ENCODE results near the gene TNNT3. TPM values are rescaled to one million over a fixed set of nuclear protein-coding genes. Genes with fewer than 3 reads are reported as not detected.

TNNT3 gene
- total RNA-seq, 1 experiment from 2014 or later: not detected

DNA sequence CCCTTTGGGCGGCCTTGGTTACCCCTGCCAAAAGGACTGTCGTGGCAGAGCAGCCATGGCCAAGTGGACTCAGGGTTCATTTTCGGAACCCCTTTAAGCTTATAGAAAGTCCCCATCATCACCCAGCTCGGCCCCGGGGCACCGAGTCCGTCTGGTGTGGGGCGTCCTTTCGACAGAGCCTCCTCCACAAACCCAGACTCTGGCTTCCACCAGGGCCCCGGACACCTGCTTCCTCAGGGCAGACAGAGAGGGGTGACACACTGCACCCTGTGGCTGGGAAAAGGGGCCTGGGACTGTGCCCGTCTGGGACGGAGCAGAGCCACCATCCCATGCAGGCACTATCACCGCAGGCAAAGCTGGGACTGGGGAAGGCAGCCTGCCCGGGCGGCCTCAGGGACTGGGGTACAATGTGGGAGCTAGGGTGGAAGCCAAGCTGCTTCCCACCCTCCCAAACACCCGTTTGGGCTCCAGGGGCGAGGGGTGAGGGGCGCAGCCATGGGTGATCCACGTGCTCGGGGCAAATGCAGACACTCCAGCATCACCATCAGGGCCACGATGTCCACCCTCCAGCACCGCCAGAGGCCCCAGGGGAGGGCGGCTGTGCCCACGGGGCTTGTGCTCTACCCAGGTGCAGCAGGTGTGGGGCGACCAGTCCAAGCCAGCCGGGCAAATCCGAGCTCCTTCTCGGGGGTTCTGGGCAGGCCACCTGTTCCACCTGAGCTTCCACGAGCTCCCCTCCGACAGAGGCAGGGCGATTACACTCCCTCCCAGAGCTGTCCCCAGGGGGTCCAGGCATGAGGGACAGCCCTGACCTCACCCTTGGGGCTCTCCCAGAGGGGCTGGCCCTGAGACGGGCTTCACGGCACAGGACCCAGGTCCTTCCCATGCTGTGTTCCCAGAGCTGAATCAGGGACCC is 15.9 kb downstream of the TNNT3 start:
- Histone ChIP-seq H3K9me3 (ENCODE audit: low read length) (no peaks in the 10 kb centered on the region), H2AFZ (ENCODE audit: low read length) (no peak overlapping the region), H3K79me2 (ENCODE audit: low read length) (no peaks in the 10 kb centered on the region), H3K27me3 (ENCODE audit: low read length) (no peaks in the 10 kb centered on the region), H3K27ac (ENCODE audit: low read length) (no peak overlapping the region), H3K9me2 (replicated peaks; ENCODE audit: low read length) (no peaks in the 10 kb centered on the region), H3K9ac (ENCODE audit: low read length) (no peak overlapping the region), H3F3A (ENCODE audit: low read length, unreplicated experiment) (no peaks in the 10 kb centered on the region), H4K20me1 (ENCODE audit: low read length) (no peaks in the 10 kb centered on the region), H3K4me3 (ENCODE audit: low read length) (no peak overlapping the region), H3K4me1 (ENCODE audit: insufficient read depth, low read length) (no peaks in the 10 kb centered on the region), H3K4me2 (ENCODE audit: low read length) (no peak overlapping the region), H3K36me3 (ENCODE audit: low read depth, low read length) (no peaks in the 10 kb centered on the region)
- DNase-seq: no peak
- ChIA-PET CTCF (no interaction called here), POLR2A (ENCODE audit: unreplicated experiment) (no interaction called here)
- intact Hi-C loops (cut with micrococcal nuclease): no loop called here
- BruUV-seq (replicated peaks): no TSS peak
- no peak for TF ChIP-seq EZH2phosphoT487 (IDR thresholded peaks at IDR 0.05; ENCODE audit: borderline replicate concordance, low read length)
- TF ChIP-seq, protein P1, sequence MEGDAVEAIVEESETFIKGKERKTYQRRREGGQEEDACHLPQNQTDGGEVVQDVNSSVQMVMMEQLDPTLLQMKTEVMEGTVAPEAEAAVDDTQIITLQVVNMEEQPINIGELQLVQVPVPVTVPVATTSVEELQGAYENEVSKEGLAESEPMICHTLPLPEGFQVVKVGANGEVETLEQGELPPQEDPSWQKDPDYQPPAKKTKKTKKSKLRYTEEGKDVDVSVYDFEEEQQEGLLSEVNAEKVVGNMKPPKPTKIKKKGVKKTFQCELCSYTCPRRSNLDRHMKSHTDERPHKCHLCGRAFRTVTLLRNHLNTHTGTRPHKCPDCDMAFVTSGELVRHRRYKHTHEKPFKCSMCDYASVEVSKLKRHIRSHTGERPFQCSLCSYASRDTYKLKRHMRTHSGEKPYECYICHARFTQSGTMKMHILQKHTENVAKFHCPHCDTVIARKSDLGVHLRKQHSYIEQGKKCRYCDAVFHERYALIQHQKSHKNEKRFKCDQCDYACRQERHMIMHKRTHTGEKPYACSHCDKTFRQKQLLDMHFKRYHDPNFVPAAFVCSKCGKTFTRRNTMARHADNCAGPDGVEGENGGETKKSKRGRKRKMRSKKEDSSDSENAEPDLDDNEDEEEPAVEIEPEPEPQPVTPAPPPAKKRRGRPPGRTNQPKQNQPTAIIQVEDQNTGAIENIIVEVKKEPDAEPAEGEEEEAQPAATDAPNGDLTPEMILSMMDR (conservative IDR thresholded peaks at IDR 0.05; ENCODE audit: low read depth, low read length): no peak
- no peak for TF ChIP-seq EZH2 (IDR thresholded peaks at IDR 0.05; ENCODE audit: low read length, unreplicated experiment)
- ATAC-seq: no peak

DNA sequence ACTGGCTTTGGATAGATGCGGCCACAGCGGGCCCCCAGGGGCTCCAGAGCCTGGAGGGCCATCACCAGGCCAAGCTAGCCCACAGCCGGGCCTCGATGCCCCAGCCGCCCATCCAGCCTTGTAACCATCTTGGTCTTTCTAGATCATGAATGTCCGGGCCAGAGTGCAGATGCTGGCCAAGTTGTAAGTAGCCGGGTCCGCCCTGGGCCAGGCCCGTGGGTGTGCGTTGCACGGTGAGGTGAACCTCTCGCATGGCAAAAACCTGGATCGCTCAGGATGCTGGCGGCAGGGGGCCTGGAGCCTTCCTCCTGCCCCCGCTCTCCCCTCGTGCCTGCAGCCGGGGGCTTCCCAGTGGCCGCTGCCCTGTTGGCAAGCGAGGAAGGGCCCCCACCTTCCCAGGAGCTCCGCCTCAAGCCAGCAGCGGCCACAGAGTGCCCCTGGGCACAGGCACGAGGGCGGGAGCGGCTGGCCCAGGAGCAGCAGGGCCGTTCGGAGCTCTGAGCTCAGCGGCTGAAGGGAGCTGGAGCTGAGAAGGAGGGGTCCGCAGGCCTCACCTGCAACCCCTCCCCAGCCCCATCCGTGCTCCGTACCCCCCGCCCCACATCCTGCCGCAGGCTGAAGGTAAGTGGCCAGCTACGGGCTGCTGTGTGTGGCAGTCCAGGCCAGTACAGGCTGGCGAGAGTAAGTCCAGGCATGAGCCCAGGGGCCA is 16.7 kb downstream of the TNNT3 start:
- Histone ChIP-seq H3K27me3 (ENCODE audit: low read length) (no peaks in the 10 kb centered on the region), H3K4me1 (ENCODE audit: insufficient read depth, low read length) (no peaks in the 10 kb centered on the region), H3K9ac (ENCODE audit: low read length) (no peak overlapping the region), H3K36me3 (ENCODE audit: low read depth, low read length) (no peaks in the 10 kb centered on the region), H3K4me3 (ENCODE audit: low read length) (no peak overlapping the region), H3F3A (ENCODE audit: low read length, unreplicated experiment) (no peaks in the 10 kb centered on the region), H4K20me1 (ENCODE audit: low read length) (no peaks in the 10 kb centered on the region), H3K79me2 (ENCODE audit: low read length) (no peaks in the 10 kb centered on the region), H3K27ac (ENCODE audit: low read length) (no peak overlapping the region), H3K9me2 (replicated peaks; ENCODE audit: low read length) (no peaks in the 10 kb centered on the region), H3K4me2 (ENCODE audit: low read length) (no peak overlapping the region), H2AFZ (ENCODE audit: low read length) (no peak overlapping the region), H3K9me3 (ENCODE audit: low read length) (no peaks in the 10 kb centered on the region)
- POLR2A ChIA-PET (ENCODE audit: unreplicated experiment): no interaction called here
- no TSS peak for BruUV-seq (replicated peaks)
- ATAC-seq (no peak), DNase-seq (no peak)
- intact Hi-C loops (cut with micrococcal nuclease): no loop called here
- CTCF ChIA-PET: no interaction called here
- TF ChIP-seq, protein P1 (conservative IDR thresholded peaks at IDR 0.05; ENCODE audit: low read depth, low read length): no peak
- no peak for TF ChIP-seq EZH2 (IDR thresholded peaks at IDR 0.05; ENCODE audit: low read length, unreplicated experiment)
- TF ChIP-seq EZH2phosphoT487 (IDR thresholded peaks at IDR 0.05; ENCODE audit: borderline replicate concordance, low read length): no peak
